GM21786 (cell line): ENCODE data around the gene OTULINL.

Experiments used
- ATAC-seq: cut with Tn5 transposase; IDR thresholded peaks from one replicate; pipeline ENCODE4 v1.9.1; 2021; ENCODE audit not compliant: unreplicated experiment

The OTULINL gene

GRCh38 chr5:14576206-14576605 lies 5.4 kb upstream of the OTULINL start:
- ATAC-seq, result no peak

GRCh38 chr5:14577079-14577725 lies 4.4 kb upstream of the OTULINL start:
- no peak for ATAC-seq

- ATAC-seq, result no peak
Measured at GRCh38 chr5:14577971-14578370, 3.6 kb upstream of the OTULINL start.

DNA sequence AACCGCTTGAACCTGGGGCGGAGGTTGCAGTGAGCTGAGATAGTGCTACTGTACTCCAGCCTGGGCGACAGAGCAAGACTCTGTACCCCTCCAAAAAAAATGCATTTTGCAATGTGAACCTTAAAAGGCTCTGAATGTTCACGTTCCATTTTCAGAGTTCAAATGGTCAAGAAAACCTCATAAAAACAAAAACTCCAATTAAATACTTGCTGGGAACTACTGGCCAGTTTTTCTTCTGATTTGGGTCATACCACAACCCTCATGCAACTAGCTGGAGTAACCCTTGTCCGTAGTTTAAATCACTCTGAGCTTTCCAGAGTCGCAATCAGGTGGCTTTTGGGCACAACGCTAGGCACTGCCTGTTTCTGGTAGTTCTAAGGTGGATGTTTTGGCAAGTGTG lies 2.3 kb upstream of the OTULINL start:
- ATAC-seq, result no peak

- ATAC-seq, result no peak
Measured at GRCh38 chr5:14579731-14580397, 1.7 kb upstream of the OTULINL start.

DNA sequence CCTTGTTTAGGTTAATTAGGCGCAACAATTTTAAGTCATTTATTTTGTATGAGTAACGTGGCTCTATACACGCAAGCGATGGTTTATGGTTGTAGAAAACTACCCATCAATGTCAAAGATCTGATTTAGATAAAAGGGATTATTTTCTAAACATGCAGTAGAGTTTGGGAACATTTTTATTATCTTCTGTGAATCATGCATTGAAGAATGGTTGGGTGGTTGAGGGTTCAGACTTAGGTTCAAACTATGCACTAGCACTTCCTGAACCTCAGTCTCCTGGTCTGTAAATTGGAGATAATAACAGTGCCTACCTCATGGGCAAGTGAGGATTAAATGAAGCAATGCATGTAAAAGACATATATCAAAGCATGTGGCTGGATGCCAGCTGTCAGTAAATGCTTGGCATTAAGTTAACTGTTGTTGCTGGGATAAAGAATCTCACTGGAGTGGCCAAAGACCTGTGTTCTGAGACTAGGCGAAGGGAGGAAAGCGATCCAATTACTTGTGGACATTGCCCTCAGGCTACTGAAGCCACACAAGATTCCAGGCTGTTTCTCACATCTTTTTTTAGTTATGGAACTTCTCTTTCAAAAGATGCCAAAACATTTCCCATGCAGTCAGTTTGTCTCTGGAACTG lies 1.1 kb upstream of the OTULINL start:
- no peak for ATAC-seq

GRCh38 chr5:14581891-14582796 lies 552 bp downstream of the OTULINL start:
- peak; percentile 71 for ATAC-seq

DNA sequence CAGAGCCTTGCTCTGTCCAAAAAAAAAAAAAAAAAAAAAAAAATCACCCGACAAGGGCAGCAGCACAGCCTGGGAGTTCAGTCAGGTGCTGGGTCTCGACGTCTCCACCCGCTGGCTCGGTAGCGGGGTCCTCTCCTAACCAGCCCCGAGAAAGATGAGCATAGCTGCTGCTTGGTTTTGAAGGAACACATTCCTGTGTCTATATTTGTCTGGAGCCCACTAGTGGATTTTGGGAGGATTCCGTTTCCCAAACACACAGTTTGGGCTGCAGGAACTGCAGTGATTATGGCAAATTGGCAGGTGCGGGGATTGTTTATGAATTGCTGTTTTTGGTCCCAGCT lies 1.2 kb downstream of the OTULINL start:
- ATAC-seq, result no peak

- no peak for ATAC-seq
Measured at GRCh38 chr5:14584848-14585247, 3.3 kb downstream of the OTULINL start.

GRCh38 chr5:14587150-14587549 lies 5.6 kb downstream of the OTULINL start:
- ATAC-seq, result no peak

DNA sequence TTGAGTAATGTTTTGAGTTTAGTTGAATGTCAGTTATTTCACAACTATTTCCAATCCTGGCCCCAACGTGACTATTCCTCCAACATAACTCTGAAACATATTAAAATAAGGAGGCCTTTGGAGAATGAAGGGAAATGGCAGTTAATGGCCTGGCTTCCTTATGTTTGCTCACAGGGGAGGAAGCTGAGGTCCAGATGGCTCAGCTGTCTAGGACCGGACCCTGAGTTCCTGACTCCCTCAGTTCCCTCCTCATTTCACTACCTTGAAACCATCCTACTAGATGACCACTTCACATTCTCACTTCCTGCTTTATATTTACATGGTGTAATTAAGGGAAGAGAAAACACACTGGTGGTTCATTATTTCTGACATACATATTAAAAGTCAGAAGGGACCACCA lies 6.6 kb downstream of the OTULINL start:
- peak; percentile 47 for ATAC-seq

DNA sequence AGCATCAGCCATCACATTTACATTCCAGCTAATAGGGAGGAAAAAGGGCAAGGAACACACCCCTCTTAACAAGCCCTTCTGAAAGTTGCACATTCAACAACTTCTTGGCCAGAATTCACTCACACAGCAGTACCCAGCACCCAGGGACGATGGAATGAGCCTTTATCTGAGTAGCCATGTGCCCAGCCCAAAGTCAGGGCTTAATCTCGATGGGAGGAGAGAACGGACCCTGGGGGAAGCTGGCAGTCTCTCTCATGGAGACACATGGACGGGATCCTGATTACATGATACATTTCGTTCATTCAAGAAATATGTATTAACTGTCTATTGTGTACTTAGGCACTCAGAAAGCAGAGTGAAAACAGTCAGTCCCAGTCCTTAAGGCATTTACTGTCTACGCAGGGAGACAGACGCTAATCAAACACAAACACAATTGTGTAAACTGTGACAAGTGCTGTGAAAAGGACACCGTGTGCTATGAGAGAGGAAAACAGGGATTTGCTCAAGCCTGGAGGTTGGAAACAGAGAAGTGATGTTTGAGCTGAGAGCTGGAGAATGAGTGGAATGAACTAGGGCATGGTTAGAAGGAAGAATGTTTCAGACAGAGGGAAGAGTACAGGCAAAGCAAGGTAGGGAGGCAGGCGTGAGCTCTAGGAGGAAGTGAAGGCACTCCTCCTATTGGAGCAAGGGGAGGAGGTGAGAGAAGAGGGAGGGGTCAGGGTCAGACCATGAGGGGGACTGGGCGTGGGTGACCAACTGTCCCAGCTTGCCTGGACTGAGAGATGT lies 7.4 kb downstream of the OTULINL start:
- no peak for ATAC-seq

- no peak for ATAC-seq
Measured at GRCh38 chr5:14590949-14591348, 9.4 kb downstream of the OTULINL start.

DNA sequence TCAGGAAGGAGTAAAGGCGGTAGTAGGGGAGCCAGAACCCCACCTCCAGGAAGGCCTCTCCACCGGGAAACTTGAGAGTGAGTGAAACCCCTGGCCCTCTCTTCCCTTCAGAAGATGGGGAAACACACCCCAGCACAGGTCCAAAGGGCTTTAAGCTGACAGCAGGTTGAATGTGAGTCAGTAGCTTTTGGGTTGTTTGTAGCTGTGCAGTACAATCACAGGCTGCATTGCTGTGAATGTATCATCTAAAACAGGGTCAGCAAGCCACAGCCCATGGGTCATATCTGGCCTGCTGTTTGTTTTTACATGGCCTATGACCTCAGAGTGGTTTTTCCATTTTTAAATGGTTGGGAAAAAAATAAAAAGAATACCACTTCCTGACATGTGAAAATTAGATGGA lies 10.0 kb downstream of the OTULINL start:
- ATAC-seq, result no peak

GRCh38 chr5:14593326-14594021 lies 11.9 kb downstream of the OTULINL start:
- no peak for ATAC-seq

GRCh38 chr5:14594378-14595074 lies 12.9 kb downstream of the OTULINL start:
- ATAC-seq, result no peak

- peak; percentile 83 for ATAC-seq
Measured at GRCh38 chr5:14595189-14595588, 13.6 kb downstream of the OTULINL start.

GRCh38 chr5:14595891-14596290 lies 14.3 kb downstream of the OTULINL start:
- ATAC-seq, result no peak

- ATAC-seq, result no peak
Measured at GRCh38 chr5:14597080-14597479, 15.5 kb downstream of the OTULINL start.

DNA sequence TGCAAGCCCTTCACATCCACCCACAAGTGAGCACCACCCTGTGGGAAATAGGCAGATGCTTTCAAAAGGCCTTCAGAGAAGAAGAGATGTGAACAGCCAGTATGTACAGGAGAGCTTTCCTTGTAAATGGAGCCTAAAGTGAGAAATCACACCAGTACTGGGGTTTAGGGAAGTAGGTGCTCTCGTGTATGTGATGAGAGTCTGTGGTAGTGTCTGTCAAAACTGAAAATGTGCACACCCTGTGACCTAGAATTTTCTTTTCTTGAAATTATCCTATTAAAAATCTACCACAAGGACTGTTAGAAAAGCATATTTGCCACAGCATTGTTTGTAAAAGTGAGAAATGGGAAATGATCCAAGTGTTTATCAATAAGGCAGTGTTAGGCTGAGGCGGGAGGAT lies 16.6 kb downstream of the OTULINL start:
- ATAC-seq, result no peak
